Activated CD8-positive, alpha-beta memory T cell treated with anti-CD3 and anti-CD28 coated beads for 1 hour (primary cell): ENCODE results near the gene GOLT1A.
"Not testable (repeated sequence)": the region's sequence is repeated elsewhere in the genome, so short reads cannot be mapped to it uniquely, and the experiment has no call there.

ENCODE experiments used
- DNase-seq, 2 donors: peaks; one replicate each; pipeline ENCODE4 v3.0.0-alpha.2; 2020; ENCODE audit warnings: low read depth in 1 of 2; ENCODE audit errors: extremely low read depth in 1 of 2

GOLT1A gene

GRCh38 chr1:204249736-204250427, 36.1 kb upstream of the GOLT1A start:
- DNase-seq: no peak

DNA sequence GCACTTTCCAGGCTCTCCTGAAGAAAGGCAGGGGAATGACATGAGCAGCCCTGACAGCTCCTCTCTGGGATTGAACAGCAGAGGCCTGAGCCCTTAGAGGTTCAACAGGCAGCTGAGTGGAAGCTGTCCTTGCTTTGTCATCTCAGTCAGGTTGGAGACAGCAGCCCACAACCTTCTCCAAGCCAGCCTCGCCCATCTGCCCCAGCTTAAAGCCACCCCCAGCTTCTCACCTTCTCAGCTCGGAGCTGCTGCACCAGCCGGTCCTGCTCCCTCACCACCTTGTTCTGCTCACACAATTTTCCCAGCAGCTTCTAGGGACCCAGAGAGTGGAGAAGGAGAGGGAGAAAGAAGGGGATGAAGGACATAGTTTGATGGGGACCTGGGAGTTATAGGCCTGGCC, 35.2 kb upstream of the GOLT1A start:
- DNase-seq: no peak

GRCh38 chr1:204246876-204247275, 33.1 kb upstream of the GOLT1A start:
- no peak for DNase-seq

DNA sequence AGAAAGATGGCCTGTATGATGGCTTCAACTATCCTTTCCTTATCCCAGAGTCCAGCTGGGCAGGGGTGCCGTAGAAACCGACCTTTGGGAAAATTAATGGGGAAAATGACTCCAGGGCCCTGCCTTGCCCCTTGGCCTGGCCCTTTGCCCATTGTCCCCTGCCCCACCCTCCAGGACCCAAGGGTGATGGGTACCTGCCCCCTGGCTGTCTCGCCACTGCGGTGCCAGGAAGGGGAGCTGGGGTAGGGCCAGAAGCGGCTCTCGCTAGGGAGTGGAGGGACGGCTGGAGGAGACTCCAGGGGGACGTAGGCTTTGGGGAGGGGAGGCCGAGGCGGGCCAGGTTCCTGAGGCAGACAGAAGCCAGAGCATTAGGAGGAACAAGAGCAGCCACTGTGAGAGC, 29.1 kb upstream of the GOLT1A start:
- no peak for DNase-seq

GRCh38 chr1:204241914-204242313, 28.1 kb upstream of the GOLT1A start:
- no peak for DNase-seq

DNA sequence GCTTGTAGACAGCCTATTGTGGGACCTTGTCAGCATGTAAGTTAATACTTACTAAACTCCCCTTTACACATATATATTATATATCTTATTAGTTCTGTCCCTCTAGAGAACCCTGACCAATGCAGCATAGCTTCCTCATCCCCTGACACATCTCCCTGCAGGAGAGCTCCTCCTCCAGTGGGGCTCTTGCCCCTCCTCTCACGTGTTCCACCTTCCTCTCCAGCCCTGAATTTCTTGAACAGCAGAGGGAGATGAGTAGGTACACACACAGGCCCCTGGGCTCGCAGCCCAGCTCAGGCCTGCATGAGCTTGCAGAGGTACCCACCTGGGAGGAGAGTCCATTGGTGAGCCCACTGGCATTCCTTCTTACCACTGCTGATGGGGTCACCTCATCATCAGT, 27.3 kb upstream of the GOLT1A start:
- DNase-seq: no peak

GRCh38 chr1:204240233-204240632, 26.4 kb upstream of the GOLT1A start:
- no peak for DNase-seq

DNA sequence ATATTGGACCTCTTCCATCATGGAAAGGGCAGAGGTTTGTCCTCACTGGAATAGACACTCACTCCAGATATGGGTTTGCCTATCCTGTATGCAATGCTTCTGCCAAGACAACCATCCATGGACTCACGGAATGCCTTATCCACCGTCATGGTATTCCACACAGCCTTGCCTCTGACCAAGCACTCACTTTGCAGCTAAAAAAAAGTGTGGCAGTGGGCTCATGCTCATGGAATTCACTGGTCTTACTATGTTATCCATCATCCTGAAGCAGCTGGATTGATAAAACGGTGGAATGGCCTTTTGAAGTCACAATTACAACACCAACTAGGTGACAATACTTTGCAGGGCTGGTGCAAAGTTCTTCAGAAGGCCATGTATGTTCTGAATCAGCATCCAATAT, 25.6 kb upstream of the GOLT1A start:
- not testable (repeated sequence) for DNase-seq

- DNase-seq: not testable (repeated sequence)
Measured at GRCh38 chr1:204238520-204238919, 24.7 kb upstream of the GOLT1A start.

- not testable (repeated sequence) for DNase-seq
Measured at GRCh38 chr1:204237515-204237914, 23.7 kb upstream of the GOLT1A start.

DNA sequence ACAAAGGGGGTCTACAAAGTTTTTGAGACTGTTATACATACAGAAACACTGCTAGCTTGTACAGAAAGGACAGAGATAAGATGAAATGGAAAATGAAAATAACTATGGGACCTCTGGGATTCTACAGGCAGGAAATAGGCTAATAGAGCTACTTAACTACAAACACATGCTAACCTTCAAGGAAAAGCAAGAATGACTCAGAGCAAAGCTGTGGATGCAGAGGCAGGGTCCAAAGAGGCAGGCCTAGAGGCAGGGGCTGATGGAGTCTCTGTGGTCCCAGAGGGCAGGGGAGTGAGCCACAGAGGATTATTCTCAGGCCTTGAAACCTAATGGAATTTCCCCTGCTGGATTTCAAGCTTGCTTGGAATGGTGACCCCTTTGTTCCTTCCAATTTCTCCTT, 18.7 kb upstream of the GOLT1A start:
- no peak for DNase-seq

- no peak for DNase-seq
Measured at GRCh38 chr1:204230211-204230610, 16.4 kb upstream of the GOLT1A start.

DNA sequence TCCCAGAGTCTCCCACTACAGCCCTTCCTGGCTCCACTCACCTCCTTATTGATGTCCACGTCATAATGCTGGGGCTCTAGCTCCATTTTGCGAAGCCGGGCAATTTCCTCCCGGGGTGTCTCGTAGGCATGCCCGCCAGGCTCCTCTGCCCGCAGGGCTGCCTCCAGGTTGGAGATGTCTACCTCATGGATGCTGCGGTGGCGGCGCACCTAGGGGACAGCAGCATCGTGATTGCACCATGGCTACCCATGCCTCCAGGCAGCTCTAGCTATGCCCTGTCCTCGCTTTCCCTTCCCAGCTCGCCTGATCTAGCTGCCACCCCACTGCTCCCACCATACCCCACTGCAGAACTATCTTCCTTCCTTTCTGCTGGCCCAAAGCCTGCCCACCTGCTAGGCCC, 15.1 kb upstream of the GOLT1A start:
- DNase-seq: no peak

- DNase-seq: no peak
Measured at GRCh38 chr1:204227996-204228785, 14.4 kb upstream of the GOLT1A start.

- DNase-seq: no peak
Measured at GRCh38 chr1:204227351-204227750, 13.6 kb upstream of the GOLT1A start.

DNA sequence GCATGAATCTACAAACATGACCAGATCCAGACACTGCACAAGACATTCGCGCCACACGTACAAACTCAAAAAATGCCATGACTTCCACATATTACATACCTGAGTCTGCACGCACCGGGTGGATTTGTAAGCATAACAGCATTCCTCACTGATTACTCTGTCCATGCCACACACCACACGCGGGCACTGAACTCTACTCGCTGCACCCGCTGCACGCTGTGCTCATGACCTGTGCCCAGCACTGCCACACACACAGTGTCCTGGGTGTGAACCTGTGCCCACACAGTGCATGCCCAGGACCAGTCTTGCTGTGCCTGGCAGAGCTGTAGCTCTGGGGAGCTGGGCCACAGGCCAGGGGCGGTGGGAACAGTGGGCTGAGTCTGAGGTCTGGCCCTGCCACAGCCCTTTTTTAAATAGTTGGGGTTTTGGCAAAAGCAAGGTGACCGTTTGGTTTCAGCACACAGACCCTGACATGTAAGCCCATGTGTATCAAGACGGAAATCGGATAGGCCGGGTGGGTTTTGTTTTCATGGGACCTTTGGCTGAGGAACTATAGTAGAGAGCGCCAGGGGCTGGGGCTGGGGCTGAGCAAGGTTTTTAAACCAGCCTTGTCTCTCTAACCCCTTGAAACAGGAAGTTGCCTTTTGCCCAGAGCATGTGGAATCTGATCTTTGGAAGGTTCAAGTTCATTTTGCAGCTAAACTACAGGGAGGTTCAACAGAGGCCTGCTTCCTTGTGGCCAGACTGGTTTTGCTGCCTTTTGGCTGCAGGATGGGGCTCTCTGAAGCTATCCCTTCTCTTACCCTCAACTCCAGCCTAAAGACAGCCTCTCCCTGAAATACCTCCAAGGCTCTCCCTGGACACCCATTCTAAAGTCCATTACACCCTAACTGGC, 12.3 kb upstream of the GOLT1A start:
- no peak for DNase-seq

- no peak for DNase-seq
Measured at GRCh38 chr1:204224655-204225054, 10.9 kb upstream of the GOLT1A start.

GRCh38 chr1:204223129-204223860, 9.5 kb upstream of the GOLT1A start:
- DNase-seq: no peak

DNA sequence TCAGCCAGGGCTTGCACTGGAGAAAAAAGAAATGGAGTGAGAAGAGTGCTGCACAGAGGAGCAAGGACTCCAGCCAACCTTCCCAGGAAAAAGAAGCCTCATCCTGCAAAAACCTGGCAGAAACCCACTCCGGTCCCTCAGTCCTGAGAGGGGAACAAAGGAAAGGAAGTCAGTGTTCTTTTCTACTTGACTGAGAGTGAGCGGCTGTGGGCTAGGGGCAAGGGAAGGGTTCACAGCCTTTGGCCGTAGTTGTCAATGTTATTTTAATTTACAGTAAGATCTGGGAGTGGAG, 8.9 kb upstream of the GOLT1A start:
- no peak for DNase-seq

DNA sequence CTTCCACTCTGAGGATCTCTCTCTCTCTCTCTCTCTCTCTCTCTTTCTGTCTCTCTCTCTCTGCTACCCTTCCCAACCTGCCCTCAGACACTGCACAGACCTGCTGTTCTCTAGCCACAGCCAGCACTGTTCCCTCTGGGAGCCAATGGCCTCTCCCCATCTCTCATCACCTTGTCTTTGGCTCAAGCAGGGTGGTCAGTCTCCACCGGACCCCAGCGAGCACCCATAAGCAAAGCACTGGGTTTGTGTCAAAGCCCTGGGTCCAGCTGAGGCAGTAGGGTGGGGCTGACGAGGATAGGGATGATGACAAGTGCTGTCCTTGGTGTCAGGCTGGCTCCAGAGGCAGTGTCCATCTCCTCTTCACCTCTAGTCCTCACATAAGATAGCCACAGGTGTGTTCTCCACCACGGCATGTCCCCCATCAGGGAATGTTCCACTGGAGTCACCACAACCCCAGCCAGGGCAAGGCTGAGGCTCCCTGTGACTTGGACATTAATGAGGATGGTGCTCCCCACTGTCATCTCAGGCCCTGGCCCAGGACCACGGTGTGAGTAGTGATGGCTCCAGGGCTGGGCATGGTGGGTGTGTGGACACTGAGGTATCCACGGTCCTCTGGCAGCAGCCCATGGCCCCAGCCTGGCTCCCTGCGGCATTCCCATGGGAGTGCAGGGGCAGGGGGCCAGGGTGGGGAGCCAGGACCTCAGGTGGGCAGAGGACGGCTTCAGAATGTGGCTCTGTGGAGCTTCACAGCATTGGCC, 8.4 kb upstream of the GOLT1A start:
- no peak for DNase-seq
